ENCODE data around the gene MCEE. TPM values are rescaled to one million over a fixed set of nuclear protein-coding genes. Genes with fewer than 3 reads are reported as not detected.
"Not testable (repeated sequence)": the region's sequence is repeated elsewhere in the genome, so short reads cannot be mapped to it uniquely, and the experiment has no call there.

The MCEE gene
- polyA plus RNA-seq, 1 experiment, result 10.8 TPM

GRCh38 chr2:71121479-71121878 is 8.6 kb downstream of the MCEE start:
- POLR2A ChIA-PET, result no interaction called here

GRCh38 chr2:71120195-71120594 is 9.8 kb downstream of the MCEE start:
- CTCF ChIA-PET, result no interaction called here
- H3K27me3 ChIP-seq (ENCODE audit: control insufficient read depth, insufficient read depth, low read length), result no peaks in the 10 kb centered on the region
- TF ChIP-seq CTCF (IDR thresholded peaks at IDR 0.05; ENCODE audit: insufficient read depth, low read depth, low read length), result no peak

More at GRCh38 chr2:71121479-71121878, 8.6 kb downstream of the MCEE start:
- TF ChIP-seq CTCF (IDR thresholded peaks at IDR 0.05; ENCODE audit: insufficient read depth, low read depth, low read length), result no peak
- no peak for DNase-seq (ENCODE audit: low read depth)
- CTCF ChIA-PET, result interaction anchor here (0.7 to 2.3 kb wide), 2 partner anchors 21 to 182 kb away, joined by 3 to 14 read pairs; no protein-coding TSS in a partner anchor
- H3K27me3 ChIP-seq (ENCODE audit: control insufficient read depth, insufficient read depth, low read length), result no peaks in the 10 kb centered on the region
- no peak overlapping the region for H3K4me3 ChIP-seq (ENCODE audit: low read depth, low read length)
- H3K36me3 ChIP-seq (ENCODE audit: control insufficient read depth, insufficient read depth, low read length), result peaks cover 4% of the 10 kb centered on the region

GRCh38 chr2:71117063-71117462 is 13.0 kb downstream of the MCEE start:
- H3K36me3 ChIP-seq (ENCODE audit: control insufficient read depth, insufficient read depth, low read length), result peaks cover 7% of the 10 kb centered on the region
- ChIA-PET CTCF (interaction anchor here (0.9 to 1.1 kb wide), 2 partner anchors 15 to 17 kb away, joined by 3 read pairs; no protein-coding TSS in a partner anchor), POLR2A (no interaction called here)
- no peaks in the 10 kb centered on the region for H3K27me3 ChIP-seq (ENCODE audit: control insufficient read depth, insufficient read depth, low read length)
- H3K4me3 ChIP-seq (ENCODE audit: low read depth, low read length), result no peak overlapping the region
- no peak for TF ChIP-seq CTCF (IDR thresholded peaks at IDR 0.05; ENCODE audit: insufficient read depth, low read depth, low read length)
- no peak for DNase-seq (ENCODE audit: low read depth)

More at GRCh38 chr2:71120195-71120594, 9.8 kb downstream of the MCEE start:
- POLR2A ChIA-PET, result no interaction called here
- Histone ChIP-seq H3K4me3 (ENCODE audit: low read depth, low read length) (no peak overlapping the region), H3K36me3 (ENCODE audit: control insufficient read depth, insufficient read depth, low read length) (peaks cover 3% of the 10 kb centered on the region)
- DNase-seq (ENCODE audit: low read depth), result no peak

- peaks cover 6% of the 10 kb centered on the region; the same call in 1 of the 2 replicates for H3K36me3 ChIP-seq (ENCODE audit: control insufficient read depth, insufficient read depth, low read length)
- no peaks in the 10 kb centered on the region for H3K27me3 ChIP-seq (ENCODE audit: control insufficient read depth, insufficient read depth, low read length)
- no peak for TF ChIP-seq CTCF (IDR thresholded peaks at IDR 0.05; ENCODE audit: insufficient read depth, low read depth, low read length)
- H3K4me3 ChIP-seq (ENCODE audit: low read depth, low read length), result no peak overlapping the region
- CTCF ChIA-PET, result interaction anchor here (0.6 to 5.6 kb wide), 3 partner anchors 11 to 110 kb away, joined by 3 to 29 read pairs (median 3); no protein-coding TSS in a partner anchor
- DNase-seq (ENCODE audit: low read depth), result no peak
- POLR2A ChIA-PET, result no interaction called here
Observed at GRCh38 chr2:71113843-71114242, 16.2 kb downstream of the MCEE start.

- DNase-seq (ENCODE audit: low read depth), result no peak
- H3K36me3 ChIP-seq (ENCODE audit: control insufficient read depth, insufficient read depth, low read length), result peaks cover 4% of the 10 kb centered on the region; the same call in 1 of the 2 replicates
- ChIA-PET CTCF (no interaction called here), POLR2A (no interaction called here)
- no peak for TF ChIP-seq CTCF (IDR thresholded peaks at IDR 0.05; ENCODE audit: insufficient read depth, low read depth, low read length)
- H3K27me3 ChIP-seq (ENCODE audit: control insufficient read depth, insufficient read depth, low read length), result no peaks in the 10 kb centered on the region
- no peak overlapping the region for H3K4me3 ChIP-seq (ENCODE audit: low read depth, low read length)
Observed at GRCh38 chr2:71108091-71108490, 21.9 kb downstream of the MCEE start.

GRCh38 chr2:71106463-71106862 is 23.6 kb downstream of the MCEE start:
- H3K36me3 ChIP-seq (ENCODE audit: control insufficient read depth, insufficient read depth, low read length); H3K27me3 ChIP-seq (ENCODE audit: control insufficient read depth, insufficient read depth, low read length); H3K4me3 ChIP-seq (ENCODE audit: low read depth, low read length); DNase-seq (ENCODE audit: low read depth); POLR2A ChIA-PET: not testable (repeated sequence)
- CTCF ChIA-PET, result interaction anchor here (0.6 kb wide), 1 partner anchor 38 kb away, joined by 3 read pairs; the partner anchor contains the start of gene NAGK

Data from BJ (cell line).